Measurements from ENCODE around the gene GTPBP6.
"Not testable (repeated sequence)": the region's sequence is repeated elsewhere in the genome, so short reads cannot be mapped to it uniquely, and the experiment has no call there.

Gene GTPBP6

GRCh38 chrX:261167-261918 lies 57.3 kb downstream of the GTPBP6 start:
- DNase-seq = no peak

GRCh38 chrX:259692-260355 lies 58.8 kb downstream of the GTPBP6 start:
- no peak for DNase-seq

GRCh38 chrX:258291-259040 lies 60.1 kb downstream of the GTPBP6 start:
- DNase-seq = no peak

- no peak for DNase-seq
These were observed 60.8 kb downstream of the GTPBP6 start for GRCh38 chrX:257681-258289.

GRCh38 chrX:257054-257453 lies 61.5 kb downstream of the GTPBP6 start:
- not testable (repeated sequence) for DNase-seq

- no peak for DNase-seq
These were observed 62.7 kb downstream of the GTPBP6 start for GRCh38 chrX:255923-256331.

Measured in CD4-positive, alpha-beta T cell treated with Interleukin-12 subunit alpha and Interleukin-12 subunit beta, for 1 hour (primary cell).